Measurements from ENCODE around the gene SUMF2.
"Not testable (repeated sequence)": the region's sequence is repeated elsewhere in the genome, so short reads cannot be mapped to it uniquely, and the experiment has no call there.

Gene SUMF2

GRCh38 chr7:56062382-56062781 is 1.7 kb upstream of the SUMF2 start:
- DNase-seq (ENCODE audit: low read depth in 2 of 2), result no peak

GRCh38 chr7:56063500-56063881 is 595 bp upstream of the SUMF2 start:
- DNase-seq (ENCODE audit: low read depth in 2 of 2), result no peak

- not testable (repeated sequence) for DNase-seq (ENCODE audit: low read depth in 2 of 2)
Measured at GRCh38 chr7:56066376-56066775, 2.3 kb downstream of the SUMF2 start.

- peak; percentile 35 to 36 for DNase-seq (ENCODE audit: low read depth in 2 of 2)
Measured at GRCh38 chr7:56074371-56074791, 10.3 kb downstream of the SUMF2 start.

DNA sequence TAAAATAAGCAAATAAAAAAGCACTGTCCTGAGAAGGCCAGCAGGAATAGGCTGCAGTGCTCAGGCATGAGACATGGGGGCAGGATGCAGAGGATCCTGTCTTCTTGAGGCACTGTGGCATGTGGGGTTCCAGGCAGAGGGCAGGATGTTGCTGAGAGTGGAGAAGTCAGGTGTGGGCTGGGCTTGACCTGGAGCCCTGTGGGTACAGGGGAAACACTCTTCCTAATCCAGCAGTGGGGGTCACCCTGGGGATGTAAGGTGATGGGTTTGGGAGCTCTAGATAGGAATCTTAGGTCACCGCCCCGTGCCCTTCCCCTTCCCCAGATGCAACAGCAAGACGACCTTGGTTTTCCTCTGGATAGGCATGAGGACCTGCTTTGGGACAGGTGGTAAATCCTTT is 13.6 kb downstream of the SUMF2 start:
- no peak for DNase-seq (ENCODE audit: low read depth in 2 of 2)

DNA sequence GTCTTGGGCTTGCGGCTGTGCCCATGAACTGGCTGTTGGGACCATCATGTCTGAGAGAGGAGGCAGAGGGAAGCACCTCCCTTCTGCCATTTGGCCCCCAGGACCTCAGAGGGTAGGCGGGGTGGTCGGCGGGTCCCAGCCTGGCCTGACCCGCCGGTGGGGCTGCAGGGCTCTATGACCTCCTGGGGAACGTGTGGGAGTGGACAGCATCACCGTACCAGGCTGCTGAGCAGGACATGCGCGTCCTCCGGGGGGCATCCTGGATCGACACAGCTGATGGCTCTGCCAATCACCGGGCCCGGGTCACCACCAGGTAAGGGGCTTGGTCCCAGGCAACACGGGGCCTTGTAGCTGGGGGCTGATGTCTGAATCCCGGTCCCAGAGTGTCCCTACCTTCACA is 14.1 kb downstream of the SUMF2 start:
- DNase-seq (ENCODE audit: low read depth in 2 of 2), result no peak

DNA sequence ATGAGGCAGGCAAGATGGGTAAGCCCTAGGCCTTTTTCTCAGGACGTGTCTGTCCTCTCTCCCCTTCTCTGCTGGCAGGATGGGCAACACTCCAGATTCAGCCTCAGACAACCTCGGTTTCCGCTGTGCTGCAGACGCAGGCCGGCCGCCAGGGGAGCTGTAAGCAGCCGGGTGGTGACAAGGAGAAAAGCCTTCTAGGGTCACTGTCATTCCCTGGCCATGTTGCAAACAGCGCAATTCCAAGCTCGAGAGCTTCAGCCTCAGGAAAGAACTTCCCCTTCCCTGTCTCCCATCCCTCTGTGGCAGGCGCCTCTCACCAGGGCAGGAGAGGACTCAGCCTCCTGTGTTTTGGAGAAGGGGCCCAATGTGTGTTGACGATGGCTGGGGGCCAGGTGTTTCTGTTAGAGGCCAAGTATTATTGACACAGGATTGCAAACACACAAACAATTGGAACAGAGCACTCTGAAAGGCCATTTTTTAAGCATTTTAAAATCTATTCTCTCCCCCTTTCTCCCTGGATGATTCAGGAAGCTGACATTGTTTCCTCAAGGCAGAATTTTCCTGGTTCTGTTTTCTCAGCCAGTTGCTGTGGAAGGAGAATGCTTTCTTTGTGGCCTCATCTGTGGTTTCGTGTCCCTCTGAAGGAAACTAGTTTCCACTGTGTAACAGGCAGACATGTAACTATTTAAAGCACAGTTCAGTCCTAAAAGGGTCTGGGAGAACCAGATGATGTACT is 15.5 kb downstream of the SUMF2 start:
- no peak for DNase-seq (ENCODE audit: low read depth in 2 of 2)

DNA sequence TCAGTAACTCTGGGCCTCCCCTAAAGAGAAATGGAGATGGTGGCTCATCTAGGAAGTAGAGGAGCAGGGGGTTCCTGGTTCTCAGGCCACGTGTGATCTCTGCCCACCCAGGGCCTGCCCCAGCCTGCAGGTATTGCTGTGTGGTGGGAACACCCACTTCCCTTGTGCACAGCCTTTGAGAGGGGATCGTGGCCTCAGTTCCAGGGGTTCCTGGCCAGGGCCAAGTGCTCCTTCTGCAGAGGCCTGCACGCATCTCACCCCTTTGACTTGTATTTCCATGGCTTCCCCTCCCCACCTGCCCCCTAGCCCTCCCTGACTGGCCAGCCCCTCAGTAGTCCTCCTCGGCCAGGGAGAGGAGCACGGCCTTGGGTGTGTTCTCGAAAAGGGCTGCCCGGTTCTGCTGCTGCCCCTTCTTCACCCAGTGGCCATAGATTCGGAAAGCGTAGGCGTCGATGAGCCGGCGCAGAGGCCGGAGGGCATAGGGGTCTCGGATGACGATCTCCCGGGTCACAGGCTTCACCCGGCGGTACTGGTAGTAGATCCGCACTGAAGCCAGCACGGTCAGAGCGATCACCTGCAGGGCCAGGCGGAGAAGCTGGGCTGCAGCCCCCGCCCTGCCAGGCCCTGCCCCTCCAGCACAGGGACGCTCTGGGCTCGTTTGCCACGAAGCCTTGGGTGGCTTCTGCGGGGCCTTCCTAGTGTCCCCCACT is 16.8 kb downstream of the SUMF2 start:
- DNase-seq (ENCODE audit: low read depth in 2 of 2), result not testable (repeated sequence)

DNA sequence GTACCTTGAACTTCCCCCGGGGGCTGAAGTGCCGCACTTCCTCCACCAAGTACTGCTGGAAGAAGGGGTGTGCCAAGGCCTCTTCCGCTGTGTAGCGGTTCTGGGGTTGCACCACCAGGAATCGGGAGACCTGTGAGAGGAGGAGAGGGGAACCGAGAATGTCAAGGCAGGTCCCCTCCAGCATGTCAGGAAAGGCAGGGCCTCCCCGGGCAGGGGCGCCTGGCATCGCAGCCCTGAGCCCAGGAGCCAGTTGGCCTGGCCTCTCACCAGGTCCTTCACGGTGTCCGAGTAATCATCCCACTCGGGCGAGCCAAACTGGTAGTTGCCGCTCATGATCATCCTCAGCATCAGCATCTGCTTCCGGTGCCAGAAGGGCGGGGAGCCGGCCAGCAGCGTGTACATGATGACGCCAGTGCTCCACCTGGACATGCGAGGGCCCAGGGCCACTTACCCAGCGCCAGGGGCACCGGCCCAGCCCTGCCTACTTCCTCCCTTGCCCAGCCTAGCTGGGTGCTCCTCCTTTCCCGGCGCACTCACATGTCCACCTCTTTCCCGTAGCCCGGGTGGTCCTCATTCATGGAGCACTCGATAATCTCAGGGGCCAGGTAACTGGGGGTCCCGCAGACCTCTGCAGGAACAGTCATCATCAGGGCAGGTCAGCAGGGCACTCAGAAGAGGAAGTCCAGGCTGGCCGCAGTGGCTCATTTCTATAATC is 17.7 kb downstream of the SUMF2 start:
- DNase-seq (ENCODE audit: low read depth in 2 of 2), result no peak

DNA sequence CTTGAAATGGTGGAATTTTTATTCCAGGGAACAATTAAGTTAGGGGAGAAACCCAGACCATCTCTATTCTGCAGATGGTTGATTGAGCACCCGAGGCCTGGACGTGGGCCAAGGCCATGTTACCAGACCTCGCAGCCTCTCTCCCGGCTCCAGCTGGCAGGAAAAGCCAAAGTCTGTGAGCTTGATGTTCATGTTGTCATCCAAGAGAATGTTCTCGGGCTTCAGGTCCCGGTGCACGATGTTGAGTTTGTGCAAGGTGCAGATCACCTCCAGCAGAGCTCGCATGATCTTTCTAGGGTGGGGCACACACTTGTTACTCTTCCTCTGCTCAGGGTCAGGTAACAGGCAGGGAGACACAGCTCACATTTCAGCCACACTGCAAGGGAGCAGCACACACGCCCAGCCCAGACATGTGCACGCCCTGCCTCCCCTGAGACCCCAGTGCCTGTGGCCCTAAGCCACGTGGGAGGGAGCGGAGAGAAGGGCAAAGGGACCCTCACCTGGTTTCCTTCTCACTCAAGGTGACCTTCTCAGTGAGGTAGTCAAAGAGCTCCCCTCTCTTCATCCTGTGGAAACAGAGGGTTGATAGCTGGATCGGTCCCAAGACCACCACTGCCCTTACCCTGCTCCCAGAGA is 19.2 kb downstream of the SUMF2 start:
- no peak for DNase-seq (ENCODE audit: low read depth in 2 of 2)

DNA sequence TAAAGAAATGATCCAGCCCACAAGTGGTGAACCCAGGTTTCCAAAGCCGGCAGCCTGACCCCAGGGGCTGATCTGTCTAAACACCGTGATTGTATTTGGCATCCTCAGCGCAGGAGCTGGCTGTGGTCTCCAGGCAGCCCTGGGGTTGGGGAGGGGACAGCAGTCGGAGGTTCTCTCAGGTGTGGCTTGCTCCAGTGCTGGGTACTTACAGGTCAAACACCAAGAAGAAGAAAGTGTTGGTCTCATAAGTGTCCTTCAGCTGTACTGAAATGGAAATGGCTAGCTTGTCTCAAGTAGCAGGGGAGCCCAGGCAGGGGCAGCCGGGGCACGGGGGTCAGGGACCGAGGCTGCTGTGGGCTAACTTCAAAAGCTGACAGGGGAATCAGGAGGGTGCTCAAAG is 22.7 kb downstream of the SUMF2 start:
- DNase-seq (ENCODE audit: low read depth in 2 of 2), result no peak

GRCh38 chr7:56087445-56087844 is 23.4 kb downstream of the SUMF2 start:
- DNase-seq (ENCODE audit: low read depth in 2 of 2), result no peak

- no peak for DNase-seq (ENCODE audit: low read depth in 2 of 2)
Measured at GRCh38 chr7:56091591-56091990, 27.5 kb downstream of the SUMF2 start.

DNA sequence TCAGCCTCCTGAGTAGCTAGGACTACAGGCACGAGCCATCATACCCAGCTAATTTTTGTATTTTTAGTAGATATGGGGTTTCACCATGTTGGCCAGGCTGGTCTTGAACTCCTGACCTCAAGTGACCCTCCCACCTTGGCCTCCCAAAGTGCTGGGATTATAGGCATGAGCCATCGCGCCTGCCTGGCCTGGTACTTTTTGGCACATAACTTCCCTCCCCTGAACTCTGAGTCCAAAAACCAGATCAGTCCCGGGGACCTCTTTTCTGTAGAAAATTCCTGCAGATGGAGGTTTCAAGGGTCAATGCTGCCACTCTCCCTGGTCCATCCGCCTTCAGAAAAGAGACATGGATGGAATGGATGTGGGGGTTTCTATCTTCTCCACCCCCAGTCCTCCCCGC is 28.3 kb downstream of the SUMF2 start:
- not testable (repeated sequence) for DNase-seq (ENCODE audit: low read depth in 2 of 2)

GRCh38 chr7:56092789-56093531 is 28.9 kb downstream of the SUMF2 start, which contains the start of gene PHKG1:
PHKG1 (minus strand) TSS chr7:56092952; CDS start chr7:56088941, 4,011 bp downstream.
- DNase-seq (ENCODE audit: low read depth in 2 of 2), result no peak

DNA sequence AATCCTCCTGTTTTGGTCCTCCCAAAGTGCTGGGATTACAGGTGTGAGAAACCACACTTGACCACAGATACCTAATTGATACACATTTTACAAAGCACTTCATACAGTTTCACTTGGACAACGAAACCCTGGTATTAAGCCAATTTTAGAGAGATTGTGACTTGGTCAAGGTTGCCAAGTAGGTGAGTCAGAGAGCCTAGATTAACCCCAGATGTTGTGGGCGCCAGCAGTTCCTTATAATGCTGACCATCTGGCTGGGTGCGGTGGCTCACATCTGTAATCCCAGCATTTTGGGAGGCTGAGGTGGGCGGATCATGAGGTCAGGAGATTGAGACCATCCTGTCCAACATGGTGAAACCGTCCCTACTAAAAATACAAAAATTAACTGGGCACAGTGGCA is 33.6 kb downstream of the SUMF2 start:
- DNase-seq (ENCODE audit: low read depth in 2 of 2), result no peak

DNA sequence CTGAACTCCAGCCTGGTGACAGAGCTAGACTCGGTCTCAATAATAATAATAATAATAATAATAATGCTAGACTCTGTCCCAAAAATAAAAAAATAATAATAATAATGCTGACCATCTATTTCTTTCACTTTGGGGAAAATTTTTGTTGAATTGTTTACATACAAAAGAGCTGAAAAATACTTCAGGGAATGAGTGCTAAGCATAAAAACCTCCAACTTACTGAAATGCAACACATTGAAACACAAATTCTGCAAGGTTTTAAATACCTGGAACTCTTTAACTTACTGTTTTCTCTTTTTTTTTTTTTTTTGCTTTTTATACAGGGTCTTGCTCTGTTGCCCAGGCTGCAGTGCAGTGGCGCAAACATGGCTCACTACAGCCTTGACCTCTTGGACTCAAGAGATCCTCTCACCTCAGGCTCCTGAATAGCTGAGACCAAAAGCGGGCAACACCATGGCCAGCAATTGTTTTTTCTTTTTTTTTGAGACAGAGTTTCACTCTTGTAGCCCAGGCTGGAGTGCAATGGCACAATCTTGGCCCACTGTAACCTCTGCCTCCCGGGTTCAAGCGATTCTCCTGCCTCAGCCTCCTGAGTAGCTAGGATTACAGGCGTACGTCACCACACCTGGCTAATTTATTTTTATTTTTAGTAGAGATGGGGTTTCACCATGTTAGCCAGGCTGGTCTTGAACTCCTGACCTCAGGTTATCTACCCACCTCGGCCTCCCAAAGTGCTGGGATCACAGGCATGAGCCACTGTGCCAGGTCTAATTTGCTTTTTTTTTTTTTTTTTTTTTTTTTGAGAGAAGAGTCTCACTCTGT is 34.3 kb downstream of the SUMF2 start:
- not testable (repeated sequence) for DNase-seq (ENCODE audit: low read depth in 2 of 2)

DNA sequence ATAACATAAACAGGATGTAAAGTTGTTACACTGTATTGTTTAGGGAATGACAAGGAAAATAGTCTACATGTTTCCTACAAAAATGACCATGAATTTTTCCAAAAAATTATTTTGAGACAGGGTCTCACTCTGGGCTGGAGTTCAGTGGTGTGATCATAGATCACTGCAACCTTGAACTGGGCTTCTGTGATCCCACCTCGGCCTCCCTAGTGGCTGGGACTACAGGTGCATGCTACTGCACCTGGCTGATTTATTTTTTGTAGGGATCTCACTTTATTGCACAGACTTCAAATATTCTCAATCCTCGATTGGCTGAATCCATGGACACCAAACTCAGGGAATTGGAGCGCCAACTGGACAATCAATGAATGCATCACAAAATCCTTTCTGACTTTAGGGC is 35.6 kb downstream of the SUMF2 start:
- no peak for DNase-seq (ENCODE audit: low read depth in 2 of 2)

- not testable (repeated sequence) for DNase-seq (ENCODE audit: low read depth in 2 of 2)
Measured at GRCh38 chr7:56104138-56104537, 40.1 kb downstream of the SUMF2 start.

GRCh38 chr7:56105508-56105907 is 41.4 kb downstream of the SUMF2 start:
- no peak for DNase-seq (ENCODE audit: low read depth in 2 of 2)
